Measurements from ENCODE around the gene RAB5IF.
"Not testable (repeated sequence)": the region's sequence is repeated elsewhere in the genome, so short reads cannot be mapped to it uniquely, and the experiment has no call there.

RAB5IF gene

GRCh38 chr20:36605399-36606157 is at the start of gene RAB5IF:
RAB5IF (plus strand) TSS chr20:36605779; CDS start chr20:36605952, 173 bp downstream.
- Histone ChIP-seq H3K4me2 (ENCODE audit: low read depth, low read length, poor library complexity, severe bottlenecking) (peak within 1 kb of the TSS; percentile 92), H2AFZ (ENCODE audit: low read depth, low read length, severe bottlenecking) (peak within 1 kb of the TSS; percentile 52), H3K27me3 (ENCODE audit: low read length) (no peaks in the 10 kb centered on the region), H3F3A (ENCODE audit: insufficient read depth) (peaks cover 16% of the 10 kb centered on the region), H3K79me2 (ENCODE audit: insufficient read depth, low read length) (peaks cover 30% of the 10 kb centered on the region), H3K9me2 (replicated peaks; ENCODE audit: insufficient read depth, low read length) (no peaks in the 10 kb centered on the region), H3K36me3 (ENCODE audit: low read length) (peaks cover 3% of the 10 kb centered on the region; the same call in 1 of the 2 replicates), H4K20me1 (ENCODE audit: low read depth, low read length) (peaks cover 12% of the 10 kb centered on the region; the same call in 1 of the 2 replicates), H3K27ac (ENCODE audit: low read depth, low read length) (peak within 1 kb of the TSS; percentile 76), H3K4me3 (ENCODE audit: insufficient read depth, low read length, poor library complexity, severe bottlenecking) (peak within 1 kb of the TSS; percentile 90), H3K9ac (ENCODE audit: low read length) (peak within 1 kb of the TSS; percentile 97), H3K9me3 (ENCODE audit: insufficient read depth, low read length) (no peaks in the 10 kb centered on the region)
- TF ChIP-seq CTCF (IDR thresholded peaks at IDR 0.05; ENCODE audit: insufficient read depth, low read length, poor library complexity, severe bottlenecking) (peak; percentile 70), EZH2phosphoT487 (conservative IDR thresholded peaks at IDR 0.05; ENCODE audit: low read length) (no peak)

- Histone ChIP-seq H3K36me3 (ENCODE audit: low read length) (no peaks in the 10 kb centered on the region), H3K9me3 (ENCODE audit: insufficient read depth, low read length) (no peaks in the 10 kb centered on the region), H3K27me3 (ENCODE audit: low read length) (no peaks in the 10 kb centered on the region), H3K9ac (ENCODE audit: low read length) (no peak overlapping the region), H3K4me3 (ENCODE audit: insufficient read depth, low read length, poor library complexity, severe bottlenecking) (no peak overlapping the region), H3F3A (ENCODE audit: insufficient read depth) (no peaks in the 10 kb centered on the region), H3K27ac (ENCODE audit: low read depth, low read length) (no peak overlapping the region), H3K9me2 (replicated peaks; ENCODE audit: insufficient read depth, low read length) (no peaks in the 10 kb centered on the region), H3K4me2 (ENCODE audit: low read depth, low read length, poor library complexity, severe bottlenecking) (no peak overlapping the region), H2AFZ (ENCODE audit: low read depth, low read length, severe bottlenecking) (no peak overlapping the region), H4K20me1 (ENCODE audit: low read depth, low read length) (no peaks in the 10 kb centered on the region), H3K79me2 (ENCODE audit: insufficient read depth, low read length) (no peaks in the 10 kb centered on the region)
- no peak for TF ChIP-seq CTCF (IDR thresholded peaks at IDR 0.05; ENCODE audit: insufficient read depth, low read length, poor library complexity, severe bottlenecking)
- no peak for TF ChIP-seq EZH2phosphoT487 (conservative IDR thresholded peaks at IDR 0.05; ENCODE audit: low read length)
These were observed 42.9 kb upstream of the RAB5IF start for GRCh38 chr20:36562724-36563123.

- Histone ChIP-seq H3F3A (ENCODE audit: insufficient read depth) (no peaks in the 10 kb centered on the region), H3K4me2 (ENCODE audit: low read depth, low read length, poor library complexity, severe bottlenecking) (no peak overlapping the region), H3K36me3 (ENCODE audit: low read length) (no peaks in the 10 kb centered on the region), H4K20me1 (ENCODE audit: low read depth, low read length) (no peaks in the 10 kb centered on the region), H3K9me3 (ENCODE audit: insufficient read depth, low read length) (no peaks in the 10 kb centered on the region), H3K79me2 (ENCODE audit: insufficient read depth, low read length) (no peaks in the 10 kb centered on the region), H3K4me3 (ENCODE audit: insufficient read depth, low read length, poor library complexity, severe bottlenecking) (no peak overlapping the region), H3K9ac (ENCODE audit: low read length) (no peak overlapping the region), H3K27ac (ENCODE audit: low read depth, low read length) (no peak overlapping the region), H3K27me3 (ENCODE audit: low read length) (no peaks in the 10 kb centered on the region), H2AFZ (ENCODE audit: low read depth, low read length, severe bottlenecking) (no peak overlapping the region), H3K9me2 (replicated peaks; ENCODE audit: insufficient read depth, low read length) (no peaks in the 10 kb centered on the region)
- no peak for TF ChIP-seq CTCF (IDR thresholded peaks at IDR 0.05; ENCODE audit: insufficient read depth, low read length, poor library complexity, severe bottlenecking)
- TF ChIP-seq EZH2phosphoT487 (conservative IDR thresholded peaks at IDR 0.05; ENCODE audit: low read length) = no peak
These were observed 42.2 kb upstream of the RAB5IF start for GRCh38 chr20:36563374-36563773.

- not testable (repeated sequence) for H3K27me3 ChIP-seq (ENCODE audit: low read length); H3K4me3 ChIP-seq (ENCODE audit: insufficient read depth, low read length, poor library complexity, severe bottlenecking); H3K9me2 ChIP-seq (replicated peaks; ENCODE audit: insufficient read depth, low read length); H3K9me3 ChIP-seq (ENCODE audit: insufficient read depth, low read length); H3F3A ChIP-seq (ENCODE audit: insufficient read depth); H3K79me2 ChIP-seq (ENCODE audit: insufficient read depth, low read length); H3K36me3 ChIP-seq (ENCODE audit: low read length); H3K4me2 ChIP-seq (ENCODE audit: low read depth, low read length, poor library complexity, severe bottlenecking); H4K20me1 ChIP-seq (ENCODE audit: low read depth, low read length); H3K9ac ChIP-seq (ENCODE audit: low read length); H3K27ac ChIP-seq (ENCODE audit: low read depth, low read length); H2AFZ ChIP-seq (ENCODE audit: low read depth, low read length, severe bottlenecking)
These were observed 41.4 kb upstream of the RAB5IF start for GRCh38 chr20:36564078-36564725.

GRCh38 chr20:36564726-36565121 is 40.9 kb upstream of the RAB5IF start:
- not testable (repeated sequence) for H4K20me1 ChIP-seq (ENCODE audit: low read depth, low read length); H3K4me2 ChIP-seq (ENCODE audit: low read depth, low read length, poor library complexity, severe bottlenecking); H3K9me2 ChIP-seq (replicated peaks; ENCODE audit: insufficient read depth, low read length); H3K27ac ChIP-seq (ENCODE audit: low read depth, low read length); H3K79me2 ChIP-seq (ENCODE audit: insufficient read depth, low read length); H3K36me3 ChIP-seq (ENCODE audit: low read length); H3K4me3 ChIP-seq (ENCODE audit: insufficient read depth, low read length, poor library complexity, severe bottlenecking); H3K9me3 ChIP-seq (ENCODE audit: insufficient read depth, low read length); H3F3A ChIP-seq (ENCODE audit: insufficient read depth); H3K27me3 ChIP-seq (ENCODE audit: low read length); H3K9ac ChIP-seq (ENCODE audit: low read length); H2AFZ ChIP-seq (ENCODE audit: low read depth, low read length, severe bottlenecking)
